HepG2 (cell line): Measurements from ENCODE around the gene PHRF1. TPM values are rescaled to one million over a fixed set of nuclear protein-coding genes. Genes with fewer than 3 reads are reported as not detected.
A peak's percentile ranks its signal among the peaks of the same experiment; 100 is the strongest.

Source experiments
- CENPX ChIP-seq: sonication (generic); formaldehyde crosslinking; IDR thresholded peaks from 2 replicates; pipeline ENCODE4 v1.9.0; 2021; ENCODE audit warnings: mild to moderate bottlenecking, missing genetic modification reagents, moderate library complexity
- KAT8 ChIP-seq: IDR thresholded peaks from 2 replicates; pipeline ENCODE4 v1.6.1; 2016; ENCODE audit warnings: missing genetic modification reagents, missing compliant biosample characterization
- LRRFIP1 ChIP-seq: sonication (generic); formaldehyde crosslinking; conservative IDR thresholded peaks from 2 replicates; pipeline ENCODE4 v1.4.0; 2020; ENCODE audit warnings: missing genetic modification reagents
- MAZ ChIP-seq, 2 experiments: sonication (generic) in 1 of 2; formaldehyde crosslinking in 1 of 2; IDR thresholded peaks; 2 replicates each; pipeline versions ENCODE4 v1.5.0 to v1.6.1; 2012 to 2020; ENCODE audit warnings: low read depth in 2 of 2, mild to moderate bottlenecking in 2 of 2, borderline replicate concordance in 1 of 2, improper control_type of control experiment in 1 of 2, low read length in 1 of 2, missing genetic modification reagents in 1 of 2, moderate library complexity in 1 of 2
- SAP130 ChIP-seq: IDR thresholded peaks from 2 replicates; pipeline ENCODE4 v1.6.1; 2016; ENCODE audit warnings: low read depth
- SNAPC2 ChIP-seq: sonication (generic); formaldehyde crosslinking; IDR thresholded peaks from 2 replicates; pipeline ENCODE4 v1.8.1; 2022; ENCODE audit warnings: mild to moderate bottlenecking, missing genetic modification reagents
- TBX3 ChIP-seq: fragments of 450-650 bp; IDR thresholded peaks from 2 replicates; pipeline ENCODE4 v1.6.1; 2017; ENCODE audit warnings: antibody characterized with exemption, mild to moderate bottlenecking, inconsistent platforms, borderline replicate concordance
- ZFY ChIP-seq: sonication (generic); formaldehyde crosslinking; IDR thresholded peaks from 2 replicates; pipeline ENCODE4 v1.4.0; 2020; ENCODE audit warnings: missing genetic modification reagents
- ZFYVE20 ChIP-seq: sonication (generic); formaldehyde crosslinking; IDR thresholded peaks from 2 replicates; pipeline ENCODE4 v1.8.0; 2023; ENCODE audit warnings: low read depth, mild to moderate bottlenecking, moderate library complexity, missing genetic modification reagents, borderline replicate concordance
- ZNF30 ChIP-seq: sonication (generic); formaldehyde crosslinking; IDR thresholded peaks from 2 replicates; pipeline ENCODE4 v1.5.0; 2020; ENCODE audit warnings: mild to moderate bottlenecking, missing genetic modification reagents
- ZNF331 ChIP-seq: sonication (generic); formaldehyde crosslinking; IDR thresholded peaks from 2 replicates; pipeline ENCODE4 v1.4.0; 2020; ENCODE audit warnings: missing genetic modification reagents
- ZNF570 ChIP-seq: sonication (generic); formaldehyde crosslinking; IDR thresholded peaks from 2 replicates; pipeline ENCODE4 v1.4.0; 2020; ENCODE audit warnings: mild to moderate bottlenecking, missing genetic modification reagents, borderline replicate concordance
- ZNF572 ChIP-seq: sonication (generic); formaldehyde crosslinking; IDR thresholded peaks from 2 replicates; pipeline ENCODE4 v1.5.1; 2020; ENCODE audit warnings: mild to moderate bottlenecking, missing genetic modification reagents
- ZNF691 ChIP-seq: sonication (generic); formaldehyde crosslinking; IDR thresholded peaks from 2 replicates; pipeline ENCODE4 v1.4.0; 2020; ENCODE audit warnings: missing genetic modification reagents, low read depth, mild to moderate bottlenecking, borderline replicate concordance
- ZNF788 ChIP-seq: sonication (generic); formaldehyde crosslinking; IDR thresholded peaks from 2 replicates; pipeline ENCODE4 v1.5.0; 2020; ENCODE audit warnings: mild to moderate bottlenecking, missing genetic modification reagents, borderline replicate concordance
- ZSCAN20 ChIP-seq: sonication (generic); formaldehyde crosslinking; IDR thresholded peaks from 2 replicates; pipeline ENCODE4 v1.4.0; 2020; ENCODE audit warnings: missing genetic modification reagents, mild to moderate bottlenecking, borderline replicate concordance
- ZSCAN5A ChIP-seq: sonication (generic); formaldehyde crosslinking; IDR thresholded peaks from 2 replicates; pipeline ENCODE4 v1.8.0; 2022; ENCODE audit warnings: mild to moderate bottlenecking, missing genetic modification reagents, borderline replicate concordance
- polyA plus RNA-seq, 8 experiments: library from polyadenylated mRNA; depleted of rRNA in 3 of 8; stranded (reverse) in 7 of 8; unstranded in 1 of 8; fragments of >200 nt; fragmentation: Illumina TruSeq in 4 of 8; extraction: Trizol in 4 of 8; gene quantifications; 2 replicates each; pipeline versions ENCODE4 v1.2.1 to v1.2.3, GENCODE V29; 2011 to 2016; ENCODE audit warnings: low read depth in 4 of 8, missing spikeins in 1 of 8, mixed read lengths in 1 of 8; ENCODE audit not compliant: insufficient read depth in 1 of 8
- total RNA-seq, 5 experiments: library from RNA; depleted of rRNA; stranded (reverse); fragments of >200 nt; fragmentation: Illumina TruSeq; extraction: Trizol; gene quantifications; 2 replicates each; pipeline ENCODE4 v1.2.3, GENCODE V29; 2016; ENCODE audit warnings: low read depth in 1 of 5
- TF ChIP-seq, protein P1 (sequence below): sonication (generic); formaldehyde crosslinking; IDR thresholded peaks from 2 replicates; pipeline ENCODE4 v1.8.0; 2023; ENCODE audit warnings: mild to moderate bottlenecking, missing genetic modification reagents
- TF ChIP-seq, protein P2 (sequence below): sonication (generic); formaldehyde crosslinking; IDR thresholded peaks from 2 replicates; pipeline ENCODE4 v1.9.0; 2022; ENCODE audit warnings: low read depth, missing genetic modification reagents

The PHRF1 gene
- total and polyA plus RNA-seq, 2 of the 13 experiments (the other 11 are each of a cell fraction or from before 2014, with no cell fraction given) = 8.2 to 16.7 TPM

DNA sequence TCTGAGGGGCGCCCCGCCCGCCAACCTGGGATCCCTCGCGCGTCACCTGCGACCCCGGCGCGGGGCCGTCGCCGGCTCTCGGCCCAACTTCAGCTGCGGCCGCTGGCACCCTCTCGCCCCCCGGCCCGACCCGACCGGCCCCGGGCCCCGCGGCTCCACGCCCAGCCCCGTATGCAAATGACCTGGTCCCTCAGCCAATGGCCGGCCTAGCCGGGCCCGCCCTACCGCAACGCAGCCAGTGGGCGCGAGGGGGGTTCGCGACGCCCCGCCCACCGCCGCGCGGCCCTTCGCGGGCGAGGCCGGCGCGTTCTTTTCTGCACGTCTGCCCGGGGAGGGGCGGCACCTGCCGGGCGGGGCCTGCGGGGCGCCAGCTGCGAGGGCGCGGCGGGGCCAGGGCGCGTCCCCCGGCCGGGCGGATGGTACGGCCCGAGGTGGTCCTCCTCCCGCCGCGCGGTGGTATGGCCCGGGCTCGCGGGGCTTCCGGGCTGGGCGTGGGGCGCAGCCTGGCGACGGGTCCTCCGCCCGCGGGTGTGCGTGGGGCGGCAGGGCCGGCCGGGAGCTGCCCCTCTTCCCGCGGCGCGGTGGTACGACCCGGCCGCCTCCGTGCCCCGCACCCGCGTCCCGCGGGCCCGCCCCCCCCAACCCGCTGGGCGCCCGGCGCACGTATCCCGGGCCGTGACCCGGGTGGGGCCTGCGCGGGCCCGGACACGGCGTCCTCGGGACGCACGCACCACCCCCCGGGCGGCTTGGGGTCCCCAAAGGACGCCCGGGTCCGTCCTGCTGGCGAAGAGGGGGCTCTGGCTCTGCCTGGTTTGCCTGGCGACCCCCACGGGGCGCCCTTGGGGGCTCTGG is 7.7 kb upstream of the PHRF1 start (continued):
- no peak for TF ChIP-seq LRRFIP1 (CRISPR knock-in tag)
- no peak for TF ChIP-seq CENPX
- TF ChIP-seq ZNF331 (CRISPR knock-in tag) = 0 out of 2 replicates have a peak, but pooled peaks have one; percentile 12
- TF ChIP-seq SAP130 (CRISPR knock-in tag) = peak; percentile 51; the same call in 1 of the 2 replicates
- TF ChIP-seq, protein P1, sequence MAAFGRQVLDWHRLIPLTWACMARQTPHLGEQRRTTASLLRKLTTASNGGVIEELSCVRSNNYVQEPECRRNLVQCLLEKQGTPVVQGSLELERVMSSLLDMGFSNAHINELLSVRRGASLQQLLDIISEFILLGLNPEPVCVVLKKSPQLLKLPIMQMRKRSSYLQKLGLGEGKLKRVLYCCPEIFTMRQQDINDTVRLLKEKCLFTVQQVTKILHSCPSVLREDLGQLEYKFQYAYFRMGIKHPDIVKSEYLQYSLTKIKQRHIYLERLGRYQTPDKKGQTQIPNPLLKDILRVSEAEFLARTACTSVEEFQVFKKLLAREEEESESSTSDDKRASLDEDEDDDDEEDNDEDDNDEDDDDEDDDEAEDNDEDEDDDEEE = 0 out of 2 replicates have a peak, but pooled peaks have one; percentile 33
- TF ChIP-seq TBX3 = no peak
- peak; percentile 4; the same call in 1 of the 2 replicates for TF ChIP-seq ZNF691 (CRISPR knock-in tag)
- TF ChIP-seq ZSCAN5A (CRISPR knock-in tag) = no peak
- no peak for TF ChIP-seq ZNF788 (CRISPR knock-in tag)
- no peak for TF ChIP-seq ZNF572 (CRISPR knock-in tag)
- TF ChIP-seq ZFYVE20 = no peak
- no peak for TF ChIP-seq ZNF30 (CRISPR knock-in tag)
- TF ChIP-seq MAZ (IDR thresholded peaks at IDR 0.05; ENCODE audit: borderline replicate concordance, low read depth, low read length) = peak; percentile 79
- peak; percentile 82; the same call in 1 of the 2 replicates for TF ChIP-seq MAZ (CRISPR knock-in tag; IDR thresholded peaks at IDR 0.05; ENCODE audit: low read depth)
- no peak for TF ChIP-seq KAT8 (CRISPR knock-in tag)
- no peak for TF ChIP-seq ZSCAN20 (CRISPR knock-in tag)
- no peak for TF ChIP-seq SNAPC2
- TF ChIP-seq, protein P2, sequence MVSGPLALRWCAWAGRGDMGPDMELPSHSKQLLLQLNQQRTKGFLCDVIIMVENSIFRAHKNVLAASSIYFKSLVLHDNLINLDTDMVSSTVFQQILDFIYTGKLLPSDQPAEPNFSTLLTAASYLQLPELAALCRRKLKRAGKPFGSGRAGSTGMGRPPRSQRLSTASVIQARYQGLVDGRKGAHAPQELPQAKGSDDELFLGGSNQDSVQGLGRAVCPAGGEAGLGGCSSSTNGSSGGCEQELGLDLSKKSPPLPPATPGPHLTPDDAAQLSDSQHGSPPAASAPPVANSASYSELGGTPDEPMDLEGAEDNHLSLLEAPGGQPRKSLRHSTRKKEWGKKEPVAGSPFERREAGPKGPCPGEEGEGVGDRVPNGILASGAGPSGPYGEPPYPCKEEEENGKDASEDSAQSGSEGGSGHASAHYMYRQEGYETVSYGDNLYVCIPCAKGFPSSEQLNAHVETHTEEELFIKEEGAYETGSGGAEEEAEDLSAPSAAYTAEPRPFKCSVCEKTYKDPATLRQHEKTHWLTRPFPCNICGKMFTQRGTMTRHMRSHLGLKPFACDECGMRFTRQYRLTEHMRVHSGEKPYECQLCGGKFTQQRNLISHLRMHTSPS (CRISPR knock-in tag) = no peak
- TF ChIP-seq ZNF570 = no peak
- TF ChIP-seq ZFY (CRISPR knock-in tag) = peak; percentile 59
